Liver (tissue), 9 donors: ENCODE data around the gene ATR. TPM values are rescaled to one million over a fixed set of nuclear protein-coding genes. Genes with fewer than 3 reads are reported as not detected.
A peak's percentile ranks its signal among the peaks of the same experiment; 100 is the strongest.

ENCODE experiments used
- DNase-seq: peaks from one replicate; pipeline ENCODE4 v3.0.0-alpha.2; 2017; ENCODE audit warnings: low spot score
- H3K27ac ChIP-seq, 2 donors: one replicate each; pipeline ENCODE4 v1.7.0; 2013; ENCODE audit warnings: inconsistent platforms in 2 of 2, low read length in 2 of 2, control low read depth in 1 of 2, low read depth in 1 of 2, mild to moderate bottlenecking in 1 of 2
- H3K27me3 ChIP-seq, 4 donors: one replicate each; pipeline versions ENCODE4 v1.6.1 to v1.7.0; 2013; ENCODE audit warnings: low read length in 3 of 4, inconsistent platforms in 1 of 4, mild to moderate bottlenecking in 1 of 4, moderate library complexity in 1 of 4; ENCODE audit not compliant: control insufficient read depth in 4 of 4, insufficient read depth in 4 of 4
- H3K36me3 ChIP-seq, 4 donors: one replicate each; pipeline versions ENCODE4 v1.6.1 to v1.7.0; 2013; ENCODE audit warnings: low read length in 3 of 4, mild to moderate bottlenecking in 3 of 4, low read depth in 1 of 4, moderate library complexity in 1 of 4; ENCODE audit not compliant: control insufficient read depth in 4 of 4, insufficient read depth in 3 of 4
- H3K4me1 ChIP-seq, 4 donors: one replicate each; pipeline versions ENCODE4 v1.6.1 to v1.7.0; 2013; ENCODE audit warnings: low read length in 3 of 4, mild to moderate bottlenecking in 3 of 4, moderate library complexity in 1 of 4; ENCODE audit not compliant: control insufficient read depth in 4 of 4, insufficient read depth in 4 of 4
- H3K4me3 ChIP-seq, 3 donors: one replicate each; pipeline versions ENCODE4 v1.6.1 to v1.7.0; 2013; ENCODE audit warnings: low read length in 3 of 3, control low read depth in 1 of 3, low read depth in 1 of 3, mild to moderate bottlenecking in 1 of 3
- H3K9ac ChIP-seq, 2 donors: one replicate each; pipeline ENCODE4 v1.7.0; 2013; ENCODE audit warnings: low read length in 2 of 2, mild to moderate bottlenecking in 2 of 2, moderate library complexity in 2 of 2, control low read depth in 1 of 2, low read depth in 1 of 2
- H3K9me3 ChIP-seq, 4 donors: one replicate each; pipeline versions ENCODE4 v1.6.1 to v1.7.0; 2013; ENCODE audit warnings: low read length in 3 of 4; ENCODE audit not compliant: control insufficient read depth in 4 of 4
- CTCF ChIP-seq: fragments of 150-350 bp; IDR thresholded peaks from 2 replicates; pipeline ENCODE4 v1.5.1; 2017; ENCODE audit warnings: improper control_type of control experiment, low read depth, low read length; ENCODE audit not compliant: missing input control
- EGR1 ChIP-seq, 2 donors: IDR thresholded peaks; 2 replicates each; pipeline ENCODE4 v1.6.1; 2016 to 2018; ENCODE audit warnings: antibody characterized with exemption in 2 of 2, low read depth in 2 of 2
- FOXA1 ChIP-seq: IDR thresholded peaks from 2 replicates; pipeline ENCODE4 v1.6.1; 2016; ENCODE audit warnings: antibody characterized with exemption
- FOXA2 ChIP-seq: IDR thresholded peaks from 2 replicates; pipeline ENCODE4 v1.6.1; 2016; ENCODE audit warnings: antibody characterized with exemption
- GABPA ChIP-seq, 2 donors: IDR thresholded peaks in 1 of 2; conservative IDR thresholded peaks in 1 of 2; 2 replicates each; pipeline ENCODE4 v1.6.1; 2016; ENCODE audit warnings: antibody characterized with exemption in 2 of 2, mild to moderate bottlenecking in 1 of 2, moderate library complexity in 1 of 2
- HNF4A ChIP-seq, 2 donors: conservative IDR thresholded peaks; 2 replicates each; pipeline ENCODE4 v1.6.1; 2016; ENCODE audit warnings: antibody characterized with exemption in 2 of 2, mild to moderate bottlenecking in 2 of 2
- HNF4G ChIP-seq: IDR thresholded peaks from 2 replicates; pipeline ENCODE4 v1.6.1; 2016; ENCODE audit warnings: antibody characterized with exemption
- JUND ChIP-seq, 2 donors: IDR thresholded peaks; 2 replicates each; pipeline ENCODE4 v1.6.1; 2016; ENCODE audit warnings: antibody characterized with exemption in 2 of 2
- MAX ChIP-seq: IDR thresholded peaks from 2 replicates; pipeline ENCODE4 v1.6.1; 2016; ENCODE audit warnings: antibody characterized with exemption
- NR2F2 ChIP-seq: IDR thresholded peaks from 2 replicates; pipeline ENCODE4 v1.6.1; 2016; ENCODE audit warnings: antibody characterized with exemption
- RAD21 ChIP-seq, 2 donors: IDR thresholded peaks; 2 replicates each; pipeline ENCODE4 v1.6.1; 2016; ENCODE audit warnings: antibody characterized with exemption in 2 of 2, mild to moderate bottlenecking in 2 of 2
- RXRA ChIP-seq, 2 donors: IDR thresholded peaks; 2 replicates each; pipeline ENCODE4 v1.6.1; 2017 to 2018; ENCODE audit warnings: antibody characterized with exemption in 2 of 2, mild to moderate bottlenecking in 1 of 2
- SP1 ChIP-seq: IDR thresholded peaks from 2 replicates; pipeline ENCODE4 v1.6.1; 2018; ENCODE audit warnings: antibody characterized with exemption, mild to moderate bottlenecking
- TAF1 ChIP-seq: conservative IDR thresholded peaks from 2 replicates; pipeline ENCODE4 v1.6.1; 2016; ENCODE audit warnings: antibody characterized with exemption, mild to moderate bottlenecking
- YY1 ChIP-seq: IDR thresholded peaks from 2 replicates; pipeline ENCODE4 v1.6.1; 2016; ENCODE audit warnings: antibody characterized with exemption, mild to moderate bottlenecking
- ZBTB33 ChIP-seq: IDR thresholded peaks from 2 replicates; pipeline ENCODE4 v1.6.1; 2016; ENCODE audit warnings: antibody characterized with exemption
- WGBS: extraction: QIAGEN DNeasy Blood & Tissue Kit; methylation state at CpG from one replicate; pipeline ENCODE4 v1.1.7; 2013; 5-methylcytosine and 5-hydroxymethylcytosine counted together
- polyA plus RNA-seq, 2 donors: library from polyadenylated mRNA; stranded (reverse) in 1 of 2; unstranded in 1 of 2; fragments of 200-250 nt in 1 of 2; fragments of >200 nt in 1 of 2; fragmentation: Nextera tagmentation in 1 of 2; extraction: Ambion mirVana in 1 of 2; gene quantifications; one replicate each; pipeline versions ENCODE4 v1.2.1 to v1.2.3, GENCODE V29; 2013 to 2015
- total RNA-seq, 2 donors: library from RNA; depleted of rRNA; stranded (reverse); fragments of >200 nt; gene quantifications; one replicate each; pipeline ENCODE4 v1.2.3, GENCODE V29; 2014
- TF ChIP-seq, protein P1 (sequence below): IDR thresholded peaks from 2 replicates; pipeline ENCODE4 v1.6.1; 2016; ENCODE audit warnings: antibody characterized with exemption, mild to moderate bottlenecking
- TF ChIP-seq, protein P2 (sequence below): IDR thresholded peaks from 2 replicates; pipeline ENCODE4 v1.6.1; 2016; ENCODE audit warnings: antibody characterized with exemption
- donor health status: healthy.
- donor health status: healthy.
- donor health status: healthy.
- donor health status: healthy.
- donor health status: healthy.

ATR gene
- total and polyA plus RNA-seq, 4 donors: 5.0 to 21.5 (median 12.1) TPM

- Histone ChIP-seq H3K36me3 (peaks cover 7 to 38% (median 29%) of the 10 kb centered on the region in 4 donors), H3K27me3 (no peaks in the 10 kb centered on the region), H3K9me3 (no peaks in the 10 kb centered on the region), H3K4me3 (no peak overlapping the region), H3K4me1 (peaks cover 0 to 7% (median 3%) of the 10 kb centered on the region in 4 donors), H3K9ac (no peak overlapping the region), H3K27ac (no peak overlapping the region)
- TF ChIP-seq, protein P1, sequence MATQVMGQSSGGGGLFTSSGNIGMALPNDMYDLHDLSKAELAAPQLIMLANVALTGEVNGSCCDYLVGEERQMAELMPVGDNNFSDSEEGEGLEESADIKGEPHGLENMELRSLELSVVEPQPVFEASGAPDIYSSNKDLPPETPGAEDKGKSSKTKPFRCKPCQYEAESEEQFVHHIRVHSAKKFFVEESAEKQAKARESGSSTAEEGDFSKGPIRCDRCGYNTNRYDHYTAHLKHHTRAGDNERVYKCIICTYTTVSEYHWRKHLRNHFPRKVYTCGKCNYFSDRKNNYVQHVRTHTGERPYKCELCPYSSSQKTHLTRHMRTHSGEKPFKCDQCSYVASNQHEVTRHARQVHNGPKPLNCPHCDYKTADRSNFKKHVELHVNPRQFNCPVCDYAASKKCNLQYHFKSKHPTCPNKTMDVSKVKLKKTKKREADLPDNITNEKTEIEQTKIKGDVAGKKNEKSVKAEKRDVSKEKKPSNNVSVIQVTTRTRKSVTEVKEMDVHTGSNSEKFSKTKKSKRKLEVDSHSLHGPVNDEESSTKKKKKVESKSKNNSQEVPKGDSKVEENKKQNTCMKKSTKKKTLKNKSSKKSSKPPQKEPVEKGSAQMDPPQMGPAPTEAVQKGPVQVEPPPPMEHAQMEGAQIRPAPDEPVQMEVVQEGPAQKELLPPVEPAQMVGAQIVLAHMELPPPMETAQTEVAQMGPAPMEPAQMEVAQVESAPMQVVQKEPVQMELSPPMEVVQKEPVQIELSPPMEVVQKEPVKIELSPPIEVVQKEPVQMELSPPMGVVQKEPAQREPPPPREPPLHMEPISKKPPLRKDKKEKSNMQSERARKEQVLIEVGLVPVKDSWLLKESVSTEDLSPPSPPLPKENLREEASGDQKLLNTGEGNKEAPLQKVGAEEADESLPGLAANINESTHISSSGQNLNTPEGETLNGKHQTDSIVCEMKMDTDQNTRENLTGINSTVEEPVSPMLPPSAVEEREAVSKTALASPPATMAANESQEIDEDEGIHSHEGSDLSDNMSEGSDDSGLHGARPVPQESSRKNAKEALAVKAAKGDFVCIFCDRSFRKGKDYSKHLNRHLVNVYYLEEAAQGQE: no peak
- no peak for TF ChIP-seq EGR1 (IDR thresholded peaks at IDR 0.05; ENCODE audit: low read depth in 2 of 2)
- TF ChIP-seq JUND (IDR thresholded peaks at IDR 0.05): no peak
- no peak for TF ChIP-seq HNF4A (conservative IDR thresholded peaks at IDR 0.05)
- no peak for TF ChIP-seq FOXA1
- no peak for TF ChIP-seq FOXA2
- no peak for TF ChIP-seq ZBTB33
- no peak for TF ChIP-seq MAX
- TF ChIP-seq NR2F2: no peak
- TF ChIP-seq RXRA (IDR thresholded peaks at IDR 0.05): no peak
- TF ChIP-seq CTCF: no peak
- no peak for TF ChIP-seq YY1
- 94% methylated on average over 5 of the region's 5 CpGs for WGBS
- no peak for DNase-seq
Measured at GRCh38 chr3:142418926-142419592, 159.5 kb downstream of the ATR start.

DNA sequence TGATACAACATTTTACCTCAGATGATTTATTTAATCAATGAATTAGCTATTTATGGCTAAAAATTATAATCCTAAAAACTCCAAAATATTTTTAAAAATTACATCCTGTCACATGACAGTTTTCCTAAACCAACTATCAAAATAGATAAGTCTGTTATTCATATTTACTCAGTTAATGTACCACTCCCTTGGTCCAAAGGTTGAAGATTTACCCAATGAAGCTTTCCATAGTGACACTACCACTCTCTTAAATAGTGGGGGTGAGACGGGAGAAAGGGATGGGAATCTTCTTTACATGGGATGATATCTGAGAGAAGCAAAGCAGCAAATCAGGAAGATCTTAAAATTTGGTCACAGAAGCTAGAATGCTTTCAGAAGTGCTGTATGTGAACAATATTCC is 161.2 kb downstream of the ATR start:
- Histone ChIP-seq H3K9ac (no peak overlapping the region), H3K4me3 (no peak overlapping the region), H3K27ac (no peak overlapping the region), H3K36me3 (peaks cover 7 to 41% (median 34%) of the 10 kb centered on the region in 4 donors), H3K9me3 (no peaks in the 10 kb centered on the region), H3K4me1 (peaks cover 0 to 7% (median 3%) of the 10 kb centered on the region in 4 donors), H3K27me3 (no peaks in the 10 kb centered on the region)
- WGBS: 45% methylated on average over 1 of the region's 1 CpG
- no peak for DNase-seq
- TF ChIP-seq CTCF (no peak), GABPA (IDR thresholded peaks at IDR 0.05 in 1 of 2, conservative IDR thresholded peaks at IDR 0.05 in 1 of 2) (no peak), HNF4G (peak; percentile 67), FOXA1 (peak; percentile 70), FOXA2 (peak; percentile 88), SP1 (peak; percentile 64), YY1 (no peak), TAF1 (no peak), EGR1 (IDR thresholded peaks at IDR 0.05; ENCODE audit: low read depth in 2 of 2) (no peak), JUND (IDR thresholded peaks at IDR 0.05) (peak in 1 of 2 donors; percentile 46), MAX (no peak), RXRA (IDR thresholded peaks at IDR 0.05) (peak; percentile 22 to 37), ZBTB33 (peak; percentile 38), NR2F2 (no peak), RAD21 (IDR thresholded peaks at IDR 0.05) (peak in 1 of 2 donors; percentile 12)
- TF ChIP-seq, protein P2, sequence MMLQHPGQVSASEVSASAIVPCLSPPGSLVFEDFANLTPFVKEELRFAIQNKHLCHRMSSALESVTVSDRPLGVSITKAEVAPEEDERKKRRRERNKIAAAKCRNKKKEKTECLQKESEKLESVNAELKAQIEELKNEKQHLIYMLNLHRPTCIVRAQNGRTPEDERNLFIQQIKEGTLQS: no peak
